ENCODE results near the gene ADSL. TPM values are rescaled to one million over a fixed set of nuclear protein-coding genes. Genes with fewer than 3 reads are reported as not detected.

Gene ADSL
- total and polyA plus RNA-seq, 10 donors, result 39.1 to 77.7 (median 51.7) TPM

- Histone ChIP-seq H3K27me3 (replicated peaks in 1 of 7) (no peaks in the 10 kb centered on the region), H3K9me3 (no peaks in the 10 kb centered on the region), H3K4me3 (peak overlapping the region in 4 of 8 donors; percentile 6 to 49 (median 12)), H3K4me1 (peaks cover 7 to 87% (median 39%) of the 10 kb centered on the region in 6 donors), H3K36me3 (no peaks in the 10 kb centered on the region), H3K27ac (peak overlapping the region; percentile 32 to 82 (median 71))
- intact Hi-C loops (cut with DNase I; ENCODE audit: low total_unique reads), result no loop called here
- 19 to 34% (median 25%) methylated on average over 10 of the region's 10 CpGs for WGBS, 5 donors
- DNase-seq, result no peak
- peak in 1 of 3 donors; percentile 40 for TF ChIP-seq POLR2AphosphoS5 (IDR thresholded peaks at IDR 0.05)
- TF ChIP-seq CTCF (IDR thresholded peaks at IDR 0.05 in 8 of 11, conservative IDR thresholded peaks at IDR 0.05 in 3 of 11), result peak in 2 of 11 experiments; percentile 5 to 13
- no peak for TF ChIP-seq POLR2A (IDR thresholded peaks at IDR 0.05)
Observed at GRCh38 chr22:40385036-40385782, 38.9 kb downstream of the ADSL start.

- WGBS, 5 donors, result 39 to 71% (median 54%) methylated on average over 5 of the region's 5 CpGs
- DNase-seq, result no peak
Observed at GRCh38 chr22:40387746-40388145, 41.4 kb downstream of the ADSL start.

GRCh38 chr22:40388231-40388630 is 41.9 kb downstream of the ADSL start:
- TF ChIP-seq POLR2A (IDR thresholded peaks at IDR 0.05) (no peak), POLR2AphosphoS5 (IDR thresholded peaks at IDR 0.05) (no peak), CTCF (IDR thresholded peaks at IDR 0.05 in 8 of 11, conservative IDR thresholded peaks at IDR 0.05 in 3 of 11) (no peak)
- Histone ChIP-seq H3K27ac (peak overlapping the region in 1 of 8 donors; percentile 26), H3K4me1 (peaks cover 7 to 87% (median 40%) of the 10 kb centered on the region in 6 donors), H3K27me3 (replicated peaks in 1 of 7) (no peaks in the 10 kb centered on the region), H3K36me3 (no peaks in the 10 kb centered on the region), H3K9me3 (no peaks in the 10 kb centered on the region), H3K4me3 (no peak overlapping the region)
- DNase-seq, result no peak
- 53 to 70% (median 60%) methylated on average over 4 of the region's 4 CpGs for WGBS, 5 donors
- intact Hi-C loops (cut with DNase I; ENCODE audit: low total_unique reads), result no loop called here

More at GRCh38 chr22:40387746-40388145, 41.4 kb downstream of the ADSL start:
- peaks cover 7 to 91% (median 42%) of the 10 kb centered on the region in 6 donors for H3K4me1 ChIP-seq
- H3K36me3 ChIP-seq, result no peaks in the 10 kb centered on the region
- TF ChIP-seq POLR2AphosphoS5 (IDR thresholded peaks at IDR 0.05), result no peak
- no peak for TF ChIP-seq POLR2A (IDR thresholded peaks at IDR 0.05)
- TF ChIP-seq CTCF (IDR thresholded peaks at IDR 0.05 in 8 of 11, conservative IDR thresholded peaks at IDR 0.05 in 3 of 11), result no peak
- no peaks in the 10 kb centered on the region for H3K27me3 ChIP-seq (replicated peaks in 1 of 7)
- peak overlapping the region in 1 of 8 donors; percentile 26 for H3K27ac ChIP-seq
- no peaks in the 10 kb centered on the region for H3K9me3 ChIP-seq
- intact Hi-C loops (cut with DNase I; ENCODE audit: low total_unique reads), result no loop called here
- no peak overlapping the region for H3K4me3 ChIP-seq

GRCh38 chr22:40391417-40391816 is 45.1 kb downstream of the ADSL start:
- DNase-seq, result no peak
- H3K36me3 ChIP-seq, result peaks cover 0 to 12% (median 0%) of the 10 kb centered on the region in 6 donors
- no peak overlapping the region for H3K4me3 ChIP-seq
- no peaks in the 10 kb centered on the region for H3K9me3 ChIP-seq
- WGBS, 5 donors, result 79 to 88% (median 83%) methylated on average over 2 of the region's 2 CpGs
- no peak overlapping the region for H3K27ac ChIP-seq
- TF ChIP-seq POLR2A (IDR thresholded peaks at IDR 0.05), result no peak
- TF ChIP-seq CTCF (IDR thresholded peaks at IDR 0.05 in 8 of 11, conservative IDR thresholded peaks at IDR 0.05 in 3 of 11), result no peak
- H3K27me3 ChIP-seq (replicated peaks in 1 of 7), result no peaks in the 10 kb centered on the region
- intact Hi-C loops (cut with DNase I; ENCODE audit: low total_unique reads), result no loop called here
- H3K4me1 ChIP-seq, result peaks cover 6 to 87% (median 29%) of the 10 kb centered on the region in 6 donors

Measured in spleen (tissue), 11 donors.